WTC11 (cell line): ENCODE measurements around the gene CDH6.

Experiments
- CREB1 ChIP-seq: sonication (generic); formaldehyde crosslinking; IDR thresholded peaks from 2 replicates; pipeline ENCODE4 v1.8.0; 2023; ENCODE audit warnings: mild to moderate bottlenecking, missing genetic modification reagents
- ELF4 ChIP-seq: sonication (generic); formaldehyde crosslinking; IDR thresholded peaks from 2 replicates; pipeline ENCODE4 v1.8.1; 2022; ENCODE audit warnings: low read depth, mild to moderate bottlenecking, moderate library complexity, missing genetic modification reagents
- FOXJ3 ChIP-seq: sonication (generic); formaldehyde crosslinking; IDR thresholded peaks from 2 replicates; pipeline ENCODE4 v1.9.0; 2021; ENCODE audit warnings: missing genetic modification reagents, mild to moderate bottlenecking, borderline replicate concordance
- IRF1 ChIP-seq: sonication (generic); formaldehyde crosslinking; IDR thresholded peaks from 2 replicates; pipeline ENCODE4 v1.8.0; 2023; ENCODE audit warnings: missing genetic modification reagents
- JUN ChIP-seq: sonication (generic); formaldehyde crosslinking; IDR thresholded peaks from 2 replicates; pipeline ENCODE4 v1.8.0; 2023; ENCODE audit warnings: mild to moderate bottlenecking, missing genetic modification reagents
- MAX ChIP-seq: sonication (generic); formaldehyde crosslinking; IDR thresholded peaks from 2 replicates; pipeline ENCODE4 v1.8.0; 2022; ENCODE audit warnings: mild to moderate bottlenecking, missing genetic modification reagents
- MLX ChIP-seq: sonication (generic); formaldehyde crosslinking; IDR thresholded peaks from 2 replicates; pipeline ENCODE4 v1.8.1; 2023; ENCODE audit warnings: mild to moderate bottlenecking, missing genetic modification reagents, moderate library complexity
- NFYB ChIP-seq: sonication (generic); formaldehyde crosslinking; conservative IDR thresholded peaks from 2 replicates; pipeline ENCODE4 v1.8.0; 2022; ENCODE audit warnings: low read depth, missing genetic modification reagents
- NR1H2 ChIP-seq: sonication (generic); formaldehyde crosslinking; IDR thresholded peaks from 2 replicates; pipeline ENCODE4 v1.9.0; 2021; ENCODE audit warnings: mild to moderate bottlenecking, moderate library complexity, missing genetic modification reagents
- NR2C2 ChIP-seq: sonication (generic); formaldehyde crosslinking; IDR thresholded peaks from 2 replicates; pipeline ENCODE4 v1.8.0; 2022; ENCODE audit warnings: mild to moderate bottlenecking, missing genetic modification reagents
- ZNF263 ChIP-seq: sonication (generic); formaldehyde crosslinking; IDR thresholded peaks from 2 replicates; pipeline ENCODE4 v1.8.1; 2022; ENCODE audit warnings: low read depth, mild to moderate bottlenecking, moderate library complexity, missing genetic modification reagents
- TF ChIP-seq, protein P1 (sequence below): fragments of 200-600 bp; IDR thresholded peaks from 2 replicates; pipeline ENCODE4 v1.8.0; 2022; ENCODE audit warnings: antibody characterized with exemption
- TF ChIP-seq, protein P2 (sequence below): fragments of 250-450 bp; sonication (Bioruptor Pico); IDR thresholded peaks from 2 replicates; pipeline ENCODE4 v1.8.0; 2021; ENCODE audit warnings: mild to moderate bottlenecking
- TF ChIP-seq, protein P3 (sequence below): sonication (generic); formaldehyde crosslinking; IDR thresholded peaks from 2 replicates; pipeline ENCODE4 v1.8.1; 2022; ENCODE audit warnings: low read depth, missing genetic modification reagents, borderline replicate concordance

GRCh38 chr5:31153521-31153920 lies 40.0 kb upstream of the CDH6 start:
- TF ChIP-seq, protein P1, sequence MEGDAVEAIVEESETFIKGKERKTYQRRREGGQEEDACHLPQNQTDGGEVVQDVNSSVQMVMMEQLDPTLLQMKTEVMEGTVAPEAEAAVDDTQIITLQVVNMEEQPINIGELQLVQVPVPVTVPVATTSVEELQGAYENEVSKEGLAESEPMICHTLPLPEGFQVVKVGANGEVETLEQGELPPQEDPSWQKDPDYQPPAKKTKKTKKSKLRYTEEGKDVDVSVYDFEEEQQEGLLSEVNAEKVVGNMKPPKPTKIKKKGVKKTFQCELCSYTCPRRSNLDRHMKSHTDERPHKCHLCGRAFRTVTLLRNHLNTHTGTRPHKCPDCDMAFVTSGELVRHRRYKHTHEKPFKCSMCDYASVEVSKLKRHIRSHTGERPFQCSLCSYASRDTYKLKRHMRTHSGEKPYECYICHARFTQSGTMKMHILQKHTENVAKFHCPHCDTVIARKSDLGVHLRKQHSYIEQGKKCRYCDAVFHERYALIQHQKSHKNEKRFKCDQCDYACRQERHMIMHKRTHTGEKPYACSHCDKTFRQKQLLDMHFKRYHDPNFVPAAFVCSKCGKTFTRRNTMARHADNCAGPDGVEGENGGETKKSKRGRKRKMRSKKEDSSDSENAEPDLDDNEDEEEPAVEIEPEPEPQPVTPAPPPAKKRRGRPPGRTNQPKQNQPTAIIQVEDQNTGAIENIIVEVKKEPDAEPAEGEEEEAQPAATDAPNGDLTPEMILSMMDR, result no peak
- TF ChIP-seq NR1H2 (CRISPR knock-in tag) (no peak), CREB1 (CRISPR knock-in tag) (no peak), JUN (CRISPR knock-in tag) (no peak), MAX (CRISPR knock-in tag) (no peak), NFYB (no peak), MLX (CRISPR knock-in tag) (no peak), IRF1 (CRISPR knock-in tag) (no peak), FOXJ3 (CRISPR knock-in tag) (no peak), NR2C2 (CRISPR knock-in tag) (no peak), ZNF263 (CRISPR knock-in tag) (no peak), ELF4 (no peak)
- TF ChIP-seq, protein P2, sequence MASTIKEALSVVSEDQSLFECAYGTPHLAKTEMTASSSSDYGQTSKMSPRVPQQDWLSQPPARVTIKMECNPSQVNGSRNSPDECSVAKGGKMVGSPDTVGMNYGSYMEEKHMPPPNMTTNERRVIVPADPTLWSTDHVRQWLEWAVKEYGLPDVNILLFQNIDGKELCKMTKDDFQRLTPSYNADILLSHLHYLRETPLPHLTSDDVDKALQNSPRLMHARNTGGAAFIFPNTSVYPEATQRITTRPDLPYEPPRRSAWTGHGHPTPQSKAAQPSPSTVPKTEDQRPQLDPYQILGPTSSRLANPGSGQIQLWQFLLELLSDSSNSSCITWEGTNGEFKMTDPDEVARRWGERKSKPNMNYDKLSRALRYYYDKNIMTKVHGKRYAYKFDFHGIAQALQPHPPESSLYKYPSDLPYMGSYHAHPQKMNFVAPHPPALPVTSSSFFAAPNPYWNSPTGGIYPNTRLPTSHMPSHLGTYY (CRISPR knock-in tag), result no peak
- TF ChIP-seq, protein P3, sequence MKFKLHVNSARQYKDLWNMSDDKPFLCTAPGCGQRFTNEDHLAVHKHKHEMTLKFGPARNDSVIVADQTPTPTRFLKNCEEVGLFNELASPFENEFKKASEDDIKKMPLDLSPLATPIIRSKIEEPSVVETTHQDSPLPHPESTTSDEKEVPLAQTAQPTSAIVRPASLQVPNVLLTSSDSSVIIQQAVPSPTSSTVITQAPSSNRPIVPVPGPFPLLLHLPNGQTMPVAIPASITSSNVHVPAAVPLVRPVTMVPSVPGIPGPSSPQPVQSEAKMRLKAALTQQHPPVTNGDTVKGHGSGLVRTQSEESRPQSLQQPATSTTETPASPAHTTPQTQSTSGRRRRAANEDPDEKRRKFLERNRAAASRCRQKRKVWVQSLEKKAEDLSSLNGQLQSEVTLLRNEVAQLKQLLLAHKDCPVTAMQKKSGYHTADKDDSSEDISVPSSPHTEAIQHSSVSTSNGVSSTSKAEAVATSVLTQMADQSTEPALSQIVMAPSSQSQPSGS (CRISPR knock-in tag), result no peak
